HG03097 (cell line): ENCODE results near the gene NABP1.
A peak's percentile ranks its signal among the peaks of the same experiment; 100 is the strongest.

Source experiments
- ATAC-seq: cut with Tn5 transposase; IDR thresholded peaks from one replicate; pipeline ENCODE4 v1.9.1; 2021; ENCODE audit not compliant: unreplicated experiment, low FRiP score

Gene NABP1

GRCh38 chr2:191678437-191679100 is 633 bp downstream of the NABP1 start:
- ATAC-seq = peak; percentile 1

- peak; percentile 22 for ATAC-seq
Observed at GRCh38 chr2:191679818-191680600, 2.1 kb downstream of the NABP1 start.

GRCh38 chr2:191680639-191681038 is 2.7 kb downstream of the NABP1 start:
- ATAC-seq = no peak

DNA sequence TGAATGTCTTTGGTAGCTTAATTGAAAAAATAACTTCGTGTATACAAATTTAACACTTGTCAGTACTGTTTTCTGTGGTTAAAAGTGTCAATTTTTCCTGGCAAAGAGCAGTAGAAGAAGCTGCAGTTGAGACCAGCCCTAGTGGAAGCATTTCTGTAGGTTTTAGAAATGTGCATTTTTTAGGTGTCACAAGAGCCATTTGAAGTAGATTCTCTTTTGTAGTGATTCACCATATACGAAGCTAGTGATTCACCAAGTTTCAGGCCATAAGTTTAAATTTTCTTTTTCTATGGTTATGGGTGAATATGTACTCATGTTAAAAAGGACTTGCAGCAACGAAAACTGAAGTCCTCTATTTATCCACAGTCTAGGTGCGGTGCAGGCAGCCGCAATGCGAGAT is 4.2 kb downstream of the NABP1 start:
- no peak for ATAC-seq

DNA sequence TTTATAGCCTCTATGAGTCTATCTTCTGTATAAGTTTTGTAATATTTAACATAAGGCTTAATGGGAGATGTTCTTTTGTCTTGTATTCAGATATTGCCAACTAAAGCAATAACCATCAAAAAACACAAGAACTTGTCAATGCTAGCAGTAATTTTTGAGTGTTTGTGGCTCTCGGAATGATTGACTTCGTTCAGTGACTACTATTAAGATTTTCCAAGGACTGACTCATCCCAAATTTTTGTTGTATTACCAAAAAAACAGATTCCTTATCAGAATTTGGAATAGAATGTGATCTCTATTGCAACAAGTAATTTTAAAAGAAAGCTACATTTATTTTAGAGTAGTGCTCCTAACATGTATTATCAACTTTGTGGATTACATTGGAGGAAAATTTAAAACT is 8.1 kb downstream of the NABP1 start:
- ATAC-seq = no peak

- ATAC-seq = no peak
Observed at GRCh38 chr2:191686729-191687128, 8.8 kb downstream of the NABP1 start.

DNA sequence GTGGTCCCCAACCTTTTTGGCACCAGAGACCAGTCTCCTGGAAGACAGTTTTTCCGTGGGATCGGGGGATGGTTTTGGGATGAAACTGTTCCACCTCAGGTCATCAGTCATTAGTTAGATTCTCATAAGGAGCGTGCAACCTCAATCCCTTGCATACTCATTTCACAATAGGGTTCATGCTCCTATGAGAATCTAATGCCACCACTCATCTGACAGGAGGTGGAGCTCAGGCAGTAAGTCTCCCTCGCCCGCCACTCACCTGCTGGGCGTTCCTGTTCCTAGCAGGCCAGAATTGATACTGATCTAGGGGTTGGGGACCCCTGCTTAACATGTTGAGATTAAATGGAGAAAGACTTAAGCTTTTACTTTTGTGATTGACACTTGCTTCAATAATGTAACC is 9.9 kb downstream of the NABP1 start:
- no peak for ATAC-seq

GRCh38 chr2:191688934-191689695 is 11.2 kb downstream of the NABP1 start:
- ATAC-seq = no peak

DNA sequence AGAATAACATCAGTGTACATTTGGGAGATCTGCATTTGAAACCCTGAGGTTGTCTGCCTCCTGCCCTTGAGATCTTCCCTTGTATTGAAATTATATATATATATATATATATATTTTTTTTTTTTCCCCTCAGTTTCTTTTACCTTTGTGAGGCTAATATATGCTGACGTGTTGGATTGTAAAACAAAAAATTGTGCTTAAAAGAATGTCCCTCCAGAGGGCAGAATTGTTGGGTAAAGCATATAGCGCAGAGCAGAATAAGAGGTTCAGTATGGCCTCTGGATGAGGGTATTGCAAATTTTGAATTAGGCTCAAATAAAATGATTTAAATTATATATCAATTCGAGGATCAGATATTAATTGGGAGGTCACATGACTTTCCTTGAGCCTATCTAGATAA is 12.4 kb downstream of the NABP1 start:
- ATAC-seq = no peak

- peak; percentile 63 for ATAC-seq
Observed at GRCh38 chr2:191691016-191691735, 13.2 kb downstream of the NABP1 start.

GRCh38 chr2:191691898-191692297 is 14.0 kb downstream of the NABP1 start:
- no peak for ATAC-seq

DNA sequence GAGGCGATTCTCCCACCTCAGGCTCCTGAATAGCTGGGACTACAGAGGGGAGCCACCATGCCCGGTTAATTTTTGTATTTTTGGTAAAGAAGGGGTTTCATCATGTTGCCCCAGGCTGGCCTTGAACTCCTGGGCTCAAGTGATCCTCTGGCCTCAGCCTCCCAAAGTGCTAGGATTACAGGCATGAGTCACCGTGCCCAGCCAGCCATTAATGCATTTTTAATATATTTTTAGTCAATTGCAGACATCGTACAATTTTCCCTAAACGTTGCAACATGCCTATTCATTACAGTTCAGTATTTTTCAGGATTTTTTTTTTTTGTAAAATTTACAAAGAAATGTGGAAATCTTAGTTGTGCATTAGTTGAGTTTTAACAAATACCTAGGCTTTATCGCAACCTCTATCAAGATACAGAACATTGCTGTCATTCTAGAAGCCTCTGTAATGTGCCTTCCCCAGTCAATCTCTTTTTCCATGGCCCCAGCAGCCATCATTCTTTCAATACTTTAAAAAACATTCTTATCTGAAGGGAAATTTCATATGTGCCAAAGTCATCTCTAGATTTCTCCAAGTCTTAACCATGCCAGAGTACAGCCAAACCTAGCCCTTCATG is 14.7 kb downstream of the NABP1 start:
- ATAC-seq = no peak

GRCh38 chr2:191693166-191693565 is 15.2 kb downstream of the NABP1 start:
- ATAC-seq = no peak

DNA sequence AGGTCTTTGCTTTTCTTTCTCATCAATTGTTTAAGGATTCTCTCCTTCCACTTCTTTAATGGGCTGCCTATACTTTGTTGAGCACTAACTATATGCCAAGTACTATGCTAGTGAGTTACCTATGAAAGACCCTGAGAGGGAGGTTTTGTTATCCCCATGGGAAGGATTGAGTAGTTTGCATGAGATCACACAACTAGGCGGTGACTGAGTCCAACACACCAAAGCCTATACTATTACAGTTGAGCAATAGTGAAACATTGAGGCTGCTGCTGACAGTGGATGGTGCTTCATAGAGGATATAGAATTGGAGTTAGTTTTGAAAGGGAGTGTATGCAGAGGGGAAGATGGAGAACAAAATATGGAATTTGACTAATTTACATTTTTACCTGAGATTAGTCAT is 15.8 kb downstream of the NABP1 start:
- ATAC-seq = peak; percentile 43

GRCh38 chr2:191696001-191696400 is 18.1 kb downstream of the NABP1 start:
- ATAC-seq = no peak

GRCh38 chr2:191696966-191697365 is 19.0 kb downstream of the NABP1 start:
- ATAC-seq = no peak

- ATAC-seq = no peak
Observed at GRCh38 chr2:191697870-191698269, 19.9 kb downstream of the NABP1 start.

DNA sequence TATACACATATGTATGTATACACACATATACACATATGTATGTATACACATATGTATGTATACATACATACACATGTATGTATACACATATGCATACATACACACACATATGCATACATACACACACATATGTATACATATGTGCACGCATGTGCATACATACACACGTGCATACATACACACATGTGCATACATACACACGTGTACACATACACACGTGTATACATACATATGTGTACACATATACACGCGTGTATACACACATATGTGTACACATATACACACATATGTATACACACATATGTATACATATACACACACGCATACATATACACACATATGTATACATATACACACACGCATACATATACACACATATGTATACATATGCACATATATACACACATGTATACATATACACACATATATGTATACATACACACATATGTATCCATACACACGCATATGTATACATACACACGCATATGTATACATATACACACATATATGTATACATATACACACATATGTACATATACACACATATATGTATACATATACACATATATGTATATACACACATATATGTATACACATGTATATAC is 21.5 kb downstream of the NABP1 start:
- no peak for ATAC-seq

DNA sequence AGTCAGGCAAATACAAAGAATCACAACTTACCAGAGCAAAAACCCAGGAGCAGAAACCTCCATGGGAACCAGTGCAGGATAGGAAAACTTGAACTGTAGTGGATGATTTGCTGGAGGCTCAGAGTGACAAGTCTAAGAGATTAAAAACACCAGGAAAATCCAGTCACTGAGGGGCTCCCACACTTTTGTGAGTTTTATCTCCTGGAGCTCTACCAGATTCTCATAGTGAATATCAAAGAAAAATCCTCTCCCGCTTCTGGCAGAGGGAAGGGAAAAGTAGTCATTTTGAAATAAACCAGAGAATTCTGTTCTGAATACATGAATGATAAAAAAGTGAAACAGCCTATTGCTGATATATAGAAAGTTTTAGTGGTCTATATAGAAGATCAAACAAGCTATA is 23.1 kb downstream of the NABP1 start:
- no peak for ATAC-seq

- ATAC-seq = no peak
Observed at GRCh38 chr2:191701696-191702095, 23.8 kb downstream of the NABP1 start.
